ENCODE data around the gene ANK3. TPM values are rescaled to one million over a fixed set of nuclear protein-coding genes. Genes with fewer than 3 reads are reported as not detected.

ANK3 gene
- total and polyA plus RNA-seq, 4 donors, result 101 to 318 (median 146) TPM

DNA sequence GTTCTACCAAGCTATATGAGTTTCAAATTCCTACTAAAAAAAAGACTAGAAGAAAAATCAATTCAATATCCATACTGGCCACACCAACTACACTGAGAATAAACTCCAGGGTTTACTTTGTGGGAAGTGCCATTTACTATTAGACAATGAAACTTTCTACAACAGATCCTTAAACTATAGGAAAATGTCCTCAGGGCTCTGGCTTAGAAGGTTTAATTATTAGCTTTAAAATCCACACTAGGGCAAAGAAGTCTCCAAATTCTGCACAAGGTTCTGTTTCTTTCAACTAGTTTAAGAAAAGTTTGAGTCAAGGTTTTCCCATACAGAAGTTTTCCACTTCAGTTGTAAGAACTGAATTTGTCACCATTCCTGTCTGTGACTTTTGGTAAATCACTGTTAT is 251.6 kb downstream of the ANK3 start:
- Histone ChIP-seq H3K27me3 (ENCODE audit: control insufficient read depth, insufficient read depth, low read length) (no peaks in the 10 kb centered on the region), H3K36me3 (ENCODE audit: control insufficient read depth, insufficient read depth, low read length) (no peaks in the 10 kb centered on the region), H3K27ac (ENCODE audit: low read depth, low read length) (no peak overlapping the region), H3K4me3 (ENCODE audit: low read depth, low read length) (no peak overlapping the region), H3K9me3 (ENCODE audit: control insufficient read depth, insufficient read depth, low read length) (no peaks in the 10 kb centered on the region), H3K4me1 (ENCODE audit: control insufficient read depth, insufficient read depth, low read length) (peaks cover 3% of the 10 kb centered on the region)
- no peak for DNase-seq (ENCODE audit: low read depth in 4 of 6, low spot score in 6 of 6)

DNA sequence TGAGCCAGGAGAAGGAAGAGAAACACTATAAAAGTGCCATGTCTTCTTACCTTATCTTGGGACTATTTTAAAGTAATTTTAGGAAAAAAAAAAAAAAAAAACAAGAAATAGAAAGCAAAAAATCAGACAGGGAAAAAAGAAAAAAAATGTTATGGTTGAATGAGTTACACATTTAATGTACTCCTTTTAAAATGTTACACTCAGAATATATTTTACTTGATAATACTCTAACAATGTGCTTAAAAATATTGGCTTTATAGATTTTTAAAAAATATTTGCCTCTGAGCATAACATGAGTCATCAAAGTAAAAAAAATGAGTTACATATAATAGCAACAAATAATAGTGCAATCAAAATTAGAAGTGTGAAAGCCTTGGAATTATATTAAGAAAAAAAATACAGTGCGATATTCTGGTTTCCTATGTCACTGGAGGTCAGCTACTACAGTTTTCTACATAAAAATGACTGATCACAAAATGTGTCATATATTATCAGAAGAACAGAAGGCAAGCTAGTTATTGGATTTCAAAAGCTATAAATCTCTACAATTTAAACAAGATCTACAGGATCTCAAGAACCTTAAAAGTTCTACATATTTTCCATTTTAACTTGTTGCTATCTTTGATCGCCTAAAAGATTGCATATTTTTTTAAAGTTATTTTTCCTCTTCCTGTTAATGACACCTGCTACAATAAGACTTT is 252.2 kb downstream of the ANK3 start:
- Histone ChIP-seq H3K27ac (ENCODE audit: low read depth, low read length) (no peak overlapping the region), H3K9me3 (ENCODE audit: control insufficient read depth, insufficient read depth, low read length) (no peaks in the 10 kb centered on the region), H3K4me3 (ENCODE audit: low read depth, low read length) (no peak overlapping the region), H3K4me1 (ENCODE audit: control insufficient read depth, insufficient read depth, low read length) (peaks cover 3% of the 10 kb centered on the region), H3K36me3 (ENCODE audit: control insufficient read depth, insufficient read depth, low read length) (no peaks in the 10 kb centered on the region), H3K27me3 (ENCODE audit: control insufficient read depth, insufficient read depth, low read length) (no peaks in the 10 kb centered on the region)
- whole genome bisulfite sequencing (ENCODE audit: insufficient coverage), result no CpG with 5 or more reads among the region's 2 CpGs
- DNase-seq (ENCODE audit: low read depth in 4 of 6, low spot score in 6 of 6), result no peak

DNA sequence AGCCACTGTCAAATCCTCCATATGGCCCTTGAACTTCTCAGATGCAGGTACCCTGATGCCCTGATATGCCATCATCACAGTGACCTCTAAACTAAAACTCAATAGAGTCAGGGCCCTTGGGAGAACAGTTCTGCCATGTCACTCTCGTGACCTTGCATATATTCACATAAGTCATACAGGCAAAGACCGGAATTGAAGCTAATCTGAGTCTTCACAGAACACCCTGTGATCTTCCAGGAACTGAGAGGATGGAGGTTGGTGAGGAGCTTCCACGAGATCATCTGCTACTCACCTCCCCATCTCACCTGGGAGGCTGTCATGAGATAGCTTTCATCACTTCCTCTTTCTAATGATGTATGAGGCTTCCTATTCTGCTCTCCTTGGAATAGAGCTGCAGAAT is 254.7 kb downstream of the ANK3 start:
- Histone ChIP-seq H3K9me3 (ENCODE audit: control insufficient read depth, insufficient read depth, low read length) (no peaks in the 10 kb centered on the region), H3K4me1 (ENCODE audit: control insufficient read depth, insufficient read depth, low read length) (no peaks in the 10 kb centered on the region), H3K27me3 (ENCODE audit: control insufficient read depth, insufficient read depth, low read length) (no peaks in the 10 kb centered on the region), H3K4me3 (ENCODE audit: low read depth, low read length) (no peak overlapping the region), H3K36me3 (ENCODE audit: control insufficient read depth, insufficient read depth, low read length) (no peaks in the 10 kb centered on the region), H3K27ac (ENCODE audit: low read depth, low read length) (no peak overlapping the region)
- no CpG with 5 or more reads among the region's 3 CpGs for WGBS (ENCODE audit: insufficient coverage)
- DNase-seq (ENCODE audit: low read depth in 4 of 6, low spot score in 6 of 6), result no peak

DNA sequence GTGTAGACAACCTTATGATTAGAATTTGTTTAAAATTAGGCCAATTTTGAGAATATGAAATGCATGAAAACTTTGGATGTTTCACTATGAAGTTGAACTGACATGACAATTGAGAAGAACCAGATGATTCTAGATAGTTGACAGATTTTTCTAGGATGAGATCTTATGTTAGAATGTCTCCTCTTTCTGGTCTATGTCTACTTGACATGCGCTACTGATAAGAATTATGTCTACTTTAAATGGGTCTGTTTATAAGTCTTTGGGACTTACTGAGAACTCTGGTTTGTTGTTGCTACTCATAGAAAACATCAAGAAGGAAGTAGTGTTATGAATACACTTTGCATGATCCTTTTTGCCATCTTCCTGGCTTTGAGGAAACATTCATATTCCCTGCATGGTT is 255.1 kb downstream of the ANK3 start:
- no peaks in the 10 kb centered on the region for H3K4me1 ChIP-seq (ENCODE audit: control insufficient read depth, insufficient read depth, low read length)
- no peaks in the 10 kb centered on the region for H3K27me3 ChIP-seq (ENCODE audit: control insufficient read depth, insufficient read depth, low read length)
- no CpG with 5 or more reads among the region's 1 CpG for WGBS (ENCODE audit: insufficient coverage)
- no peak overlapping the region for H3K27ac ChIP-seq (ENCODE audit: low read depth, low read length)
- H3K4me3 ChIP-seq (ENCODE audit: low read depth, low read length), result no peak overlapping the region
- H3K36me3 ChIP-seq (ENCODE audit: control insufficient read depth, insufficient read depth, low read length), result no peaks in the 10 kb centered on the region
- no peak for DNase-seq (ENCODE audit: low read depth in 4 of 6, low spot score in 6 of 6)
- no peaks in the 10 kb centered on the region for H3K9me3 ChIP-seq (ENCODE audit: control insufficient read depth, insufficient read depth, low read length)

DNA sequence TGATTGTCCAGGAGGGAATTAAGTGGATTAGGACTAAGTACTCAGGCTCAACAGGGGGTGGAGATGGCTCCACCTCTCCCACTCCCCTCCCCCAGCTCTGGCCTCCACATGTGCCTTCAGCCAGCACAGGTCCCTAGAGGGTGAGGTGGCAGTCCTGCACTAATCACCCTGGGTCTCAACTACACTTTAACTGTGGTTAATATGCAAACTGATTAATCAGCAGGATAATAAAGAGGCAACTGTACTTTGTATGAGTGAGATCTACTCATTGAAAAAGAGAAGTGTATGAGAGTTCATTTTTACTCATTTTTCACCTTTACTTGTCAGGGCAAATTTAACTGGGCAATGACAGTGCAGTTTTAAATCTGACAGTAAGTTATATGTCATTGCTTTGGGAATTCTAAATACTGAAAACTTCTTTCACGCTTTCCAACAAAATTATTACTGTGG is 259.5 kb downstream of the ANK3 start:
- no peak overlapping the region for H3K27ac ChIP-seq (ENCODE audit: low read depth, low read length)

DNA sequence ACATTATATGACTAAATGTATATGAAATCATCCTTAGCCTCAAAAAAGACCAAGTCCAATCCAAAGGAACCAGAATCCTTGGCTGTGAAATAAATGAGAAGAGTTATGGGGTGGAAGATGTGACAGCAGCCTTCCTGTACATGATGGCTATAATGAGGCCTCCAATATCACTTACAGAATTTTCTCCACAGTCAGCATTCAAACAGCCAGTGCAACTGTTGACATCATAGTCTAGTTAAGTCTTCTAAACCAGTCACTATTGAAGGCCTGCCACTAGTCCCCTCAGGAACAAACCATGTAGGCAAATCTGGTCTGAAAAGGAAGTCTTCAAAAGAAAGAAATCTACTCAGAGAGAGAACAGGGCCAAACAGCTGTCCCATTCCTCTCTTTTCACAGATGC is 263.8 kb downstream of the ANK3 start:
- Histone ChIP-seq H3K9me3 (ENCODE audit: control insufficient read depth, insufficient read depth, low read length) (no peaks in the 10 kb centered on the region), H3K27ac (ENCODE audit: low read depth, low read length) (no peak overlapping the region), H3K4me1 (ENCODE audit: control insufficient read depth, insufficient read depth, low read length) (no peaks in the 10 kb centered on the region), H3K4me3 (ENCODE audit: low read depth, low read length) (no peak overlapping the region), H3K27me3 (ENCODE audit: control insufficient read depth, insufficient read depth, low read length) (no peaks in the 10 kb centered on the region), H3K36me3 (ENCODE audit: control insufficient read depth, insufficient read depth, low read length) (no peaks in the 10 kb centered on the region)
- no peak for DNase-seq (ENCODE audit: low read depth in 4 of 6, low spot score in 6 of 6)

More for the DNA sequence above, 259.5 kb downstream of the ANK3 start:
- H3K36me3 ChIP-seq (ENCODE audit: control insufficient read depth, insufficient read depth, low read length), result no peaks in the 10 kb centered on the region
- H3K9me3 ChIP-seq (ENCODE audit: control insufficient read depth, insufficient read depth, low read length), result no peaks in the 10 kb centered on the region
- no peaks in the 10 kb centered on the region for H3K27me3 ChIP-seq (ENCODE audit: control insufficient read depth, insufficient read depth, low read length)
- DNase-seq (ENCODE audit: low read depth in 4 of 6, low spot score in 6 of 6), result no peak
- H3K4me3 ChIP-seq (ENCODE audit: low read depth, low read length), result no peak overlapping the region
- WGBS (ENCODE audit: insufficient coverage), result no CpG with 5 or more reads among the region's 1 CpG
- H3K4me1 ChIP-seq (ENCODE audit: control insufficient read depth, insufficient read depth, low read length), result no peaks in the 10 kb centered on the region

DNA sequence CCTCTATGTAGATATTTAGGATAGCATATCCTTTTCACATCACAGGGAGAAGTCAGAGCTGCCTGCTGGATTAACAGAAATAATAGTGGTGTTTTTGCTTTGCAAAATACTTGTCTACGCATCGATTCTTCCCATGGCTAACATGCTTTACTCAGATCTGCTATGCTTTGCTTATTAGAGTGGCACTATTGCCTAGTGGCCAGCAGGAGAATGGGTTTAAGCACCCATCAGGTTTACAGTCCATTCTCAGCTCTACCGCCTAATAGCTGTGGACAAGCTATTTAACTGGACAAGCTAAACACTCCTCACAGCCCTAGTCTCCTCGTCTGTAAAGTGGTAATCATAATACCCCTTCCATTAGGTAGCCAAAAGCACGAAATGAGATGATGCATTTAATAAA is 265.1 kb downstream of the ANK3 start:
- no peaks in the 10 kb centered on the region for H3K4me1 ChIP-seq (ENCODE audit: control insufficient read depth, insufficient read depth, low read length)
- no peak overlapping the region for H3K4me3 ChIP-seq (ENCODE audit: low read depth, low read length)
- DNase-seq (ENCODE audit: low read depth in 4 of 6, low spot score in 6 of 6), result no peak
- no peak overlapping the region for H3K27ac ChIP-seq (ENCODE audit: low read depth, low read length)
- H3K9me3 ChIP-seq (ENCODE audit: control insufficient read depth, insufficient read depth, low read length), result peaks cover 2% of the 10 kb centered on the region
- H3K36me3 ChIP-seq (ENCODE audit: control insufficient read depth, insufficient read depth, low read length), result no peaks in the 10 kb centered on the region
- 100% methylated on average over 1 of the region's 5 CpGs for WGBS (ENCODE audit: insufficient coverage)
- H3K27me3 ChIP-seq (ENCODE audit: control insufficient read depth, insufficient read depth, low read length), result no peaks in the 10 kb centered on the region

DNA sequence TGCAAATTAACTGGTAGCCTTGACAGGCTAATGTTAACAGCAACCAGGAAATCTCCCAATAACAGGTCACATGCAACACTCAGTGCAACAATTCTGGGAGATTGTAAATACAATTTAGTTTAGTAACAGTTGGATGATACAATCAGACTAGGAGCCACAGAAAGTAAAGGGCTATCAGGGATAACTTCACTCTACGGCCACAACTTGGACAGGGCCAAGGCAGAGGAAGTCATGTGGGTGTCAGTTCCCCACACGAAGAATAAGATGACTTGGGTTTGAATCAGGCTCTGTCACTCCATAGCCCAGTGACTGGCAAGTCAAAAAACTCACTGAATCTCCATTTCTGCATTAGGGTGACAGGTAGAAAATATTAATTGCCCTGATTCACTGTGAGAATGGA is 266.0 kb downstream of the ANK3 start:
- Histone ChIP-seq H3K27me3 (ENCODE audit: control insufficient read depth, insufficient read depth, low read length) (no peaks in the 10 kb centered on the region), H3K36me3 (ENCODE audit: control insufficient read depth, insufficient read depth, low read length) (no peaks in the 10 kb centered on the region), H3K4me1 (ENCODE audit: control insufficient read depth, insufficient read depth, low read length) (no peaks in the 10 kb centered on the region), H3K27ac (ENCODE audit: low read depth, low read length) (no peak overlapping the region), H3K9me3 (ENCODE audit: control insufficient read depth, insufficient read depth, low read length) (peaks cover 2% of the 10 kb centered on the region), H3K4me3 (ENCODE audit: low read depth, low read length) (no peak overlapping the region)
- WGBS (ENCODE audit: insufficient coverage), result 82% methylated on average over 2 of the region's 2 CpGs
- no peak for DNase-seq (ENCODE audit: low read depth in 4 of 6, low spot score in 6 of 6)

DNA sequence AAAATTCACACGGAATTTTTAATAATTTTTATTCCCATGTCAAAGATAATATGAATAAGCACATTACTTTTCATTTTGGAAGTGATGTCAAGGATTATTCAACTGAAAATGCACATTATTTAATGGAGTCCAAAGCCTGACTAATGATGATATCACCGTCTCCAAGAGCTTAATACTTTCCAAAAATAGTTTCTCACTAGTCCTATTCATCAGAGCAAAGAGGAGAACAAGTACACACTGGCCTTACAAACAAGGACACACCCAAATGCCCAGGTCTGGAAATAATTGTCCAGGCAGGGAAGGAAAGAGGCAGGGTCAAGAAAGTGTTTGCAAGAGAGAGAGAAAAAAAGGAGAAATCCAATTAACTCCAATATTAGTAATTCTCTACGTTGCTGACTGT is 266.5 kb downstream of the ANK3 start:
- no peaks in the 10 kb centered on the region for H3K27me3 ChIP-seq (ENCODE audit: control insufficient read depth, insufficient read depth, low read length)
- no peaks in the 10 kb centered on the region for H3K36me3 ChIP-seq (ENCODE audit: control insufficient read depth, insufficient read depth, low read length)
- peaks cover 2% of the 10 kb centered on the region for H3K9me3 ChIP-seq (ENCODE audit: control insufficient read depth, insufficient read depth, low read length)
- no peak overlapping the region for H3K4me3 ChIP-seq (ENCODE audit: low read depth, low read length)
- H3K4me1 ChIP-seq (ENCODE audit: control insufficient read depth, insufficient read depth, low read length), result no peaks in the 10 kb centered on the region
- no CpG with 5 or more reads among the region's 3 CpGs for WGBS (ENCODE audit: insufficient coverage)
- no peak overlapping the region for H3K27ac ChIP-seq (ENCODE audit: low read depth, low read length)
- DNase-seq (ENCODE audit: low read depth in 4 of 6, low spot score in 6 of 6), result no peak

DNA sequence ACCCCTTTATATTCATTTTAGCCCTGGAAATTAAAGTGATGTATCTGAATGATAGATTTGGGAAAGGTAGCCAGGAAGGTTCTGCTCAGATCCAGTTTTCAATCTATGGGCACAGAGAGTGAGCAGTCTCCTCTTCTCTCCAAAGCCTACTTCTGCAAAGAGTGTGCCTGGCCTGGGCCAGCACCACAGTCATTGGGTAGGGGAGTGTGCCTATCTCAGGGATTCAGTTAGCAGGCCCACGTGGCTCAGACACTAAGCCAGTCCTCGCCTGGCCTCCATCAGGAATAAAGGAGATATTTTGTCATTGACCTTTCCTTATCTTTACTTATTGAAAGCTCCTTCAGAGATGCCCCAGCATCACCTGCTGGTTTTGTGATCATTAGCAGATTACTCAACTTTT is 267.5 kb downstream of the ANK3 start:
- Histone ChIP-seq H3K4me1 (ENCODE audit: control insufficient read depth, insufficient read depth, low read length) (no peaks in the 10 kb centered on the region), H3K27me3 (ENCODE audit: control insufficient read depth, insufficient read depth, low read length) (no peaks in the 10 kb centered on the region), H3K9me3 (ENCODE audit: control insufficient read depth, insufficient read depth, low read length) (peaks cover 2% of the 10 kb centered on the region), H3K36me3 (ENCODE audit: control insufficient read depth, insufficient read depth, low read length) (no peaks in the 10 kb centered on the region), H3K27ac (ENCODE audit: low read depth, low read length) (no peak overlapping the region), H3K4me3 (ENCODE audit: low read depth, low read length) (no peak overlapping the region)
- no peak for DNase-seq (ENCODE audit: low read depth in 4 of 6, low spot score in 6 of 6)
- WGBS (ENCODE audit: insufficient coverage), result 100% methylated on average over 1 of the region's 2 CpGs
